OCI-LY3 (cell line): Measurements from ENCODE around the gene GNA12.

Experiments
- H2AFZ ChIP-seq: fragments of 200-600, 300-600 bp; shearing (Covaris generic); 2 replicates; pipeline ENCODE4 v1.6.0; 2014; ENCODE audit warnings: antibody characterized with exemption, low read depth, low read length
- H3K27ac ChIP-seq: fragments of 200-600, 300-600 bp; sonication (generic); 2 replicates; pipeline ENCODE4 v1.5.1; 2014; ENCODE audit warnings: mild to moderate bottlenecking, low read length, moderate library complexity, mixed read lengths
- H3K27me3 ChIP-seq: fragments of 200-600, 300-600 bp; sonication (generic); 2 replicates; pipeline ENCODE4 v1.6.1; 2014; ENCODE audit warnings: low read depth, low read length, mixed read lengths
- H3K36me3 ChIP-seq: fragments of 200-600, 300-600 bp; sonication (generic); replicated peaks from 2 replicates; pipeline ENCODE3; 2014; ENCODE audit warnings: low read depth, low read length, mixed read lengths
- H3K4me1 ChIP-seq: fragments of 300-600, 200-600 bp; sonication (generic); 2 replicates; pipeline ENCODE4 v1.6.1; 2014; ENCODE audit warnings: low read length, mixed read lengths
- H3K4me2 ChIP-seq: fragments of 200-600, 300-600 bp; sonication (generic); 2 replicates; pipeline ENCODE4 v1.6.1; 2014; ENCODE audit warnings: low read length, mixed read lengths
- H3K4me3 ChIP-seq: fragments of 300-600, 200-600 bp; sonication (generic); 2 replicates; pipeline ENCODE4 v1.5.1; 2014; ENCODE audit warnings: antibody characterized with exemption, mild to moderate bottlenecking, low read length, moderate library complexity
- H3K79me2 ChIP-seq: fragments of 300-600, 200-600 bp; shearing (Covaris generic); 2 replicates; pipeline ENCODE4 v1.6.1; 2014; ENCODE audit warnings: mild to moderate bottlenecking, low read length, mixed read lengths
- H3K9ac ChIP-seq: fragments of 300-600, 200-600 bp; shearing (Covaris generic); 2 replicates; pipeline ENCODE4 v1.6.0; 2014; ENCODE audit warnings: mild to moderate bottlenecking, low read length, moderate library complexity
- H3K9me3 ChIP-seq: fragments of 200-600, 300-600 bp; shearing (Covaris generic); 2 replicates; pipeline ENCODE4 v1.6.1; 2014; ENCODE audit warnings: low read length, mixed read lengths; ENCODE audit not compliant: insufficient read depth
- H4K20me1 ChIP-seq: fragments of 200-600, 300-600 bp; sonication (generic); 2 replicates; pipeline ENCODE4 v1.6.1; 2016; ENCODE audit warnings: low read length, mixed read lengths; ENCODE audit not compliant: insufficient read depth
- CTCF ChIP-seq: fragments of 200-600, 300-600 bp; sonication (generic); IDR thresholded peaks from 2 replicates; pipeline ENCODE4 v1.5.1; 2014; ENCODE audit warnings: antibody characterized with exemption, low read length, low read depth
- EZH2phosphoT487 ChIP-seq: fragments of 200-600 bp; shearing (Covaris generic); IDR thresholded peaks from 2 replicates; pipeline ENCODE4 v1.6.1; 2018; ENCODE audit warnings: antibody characterized with exemption, mixed run types, low read depth

Gene GNA12

GRCh38 chr7:2882111-2882510, 38.0 kb upstream of the GNA12 start:
- no peaks in the 10 kb centered on the region for H3K79me2 ChIP-seq
- H2AFZ ChIP-seq = no peak overlapping the region
- H3K4me3 ChIP-seq = no peak overlapping the region
- no peaks in the 10 kb centered on the region for H3K4me1 ChIP-seq
- TF ChIP-seq EZH2phosphoT487 (no peak), CTCF (no peak)
- H3K4me2 ChIP-seq = no peak overlapping the region
- H3K36me3 ChIP-seq = no peaks in the 10 kb centered on the region
- no peak overlapping the region for H3K27ac ChIP-seq
- H3K9me3 ChIP-seq = no peaks in the 10 kb centered on the region
- no peaks in the 10 kb centered on the region for H3K27me3 ChIP-seq
- no peak overlapping the region for H3K9ac ChIP-seq
- H4K20me1 ChIP-seq = no peaks in the 10 kb centered on the region

- Histone ChIP-seq H3K4me3 (no peak overlapping the region), H3K79me2 (no peaks in the 10 kb centered on the region), H3K36me3 (no peaks in the 10 kb centered on the region), H3K27ac (no peak overlapping the region), H3K4me1 (no peaks in the 10 kb centered on the region), H3K27me3 (no peaks in the 10 kb centered on the region), H3K9me3 (no peaks in the 10 kb centered on the region), H3K4me2 (no peak overlapping the region), H4K20me1 (no peaks in the 10 kb centered on the region), H3K9ac (no peak overlapping the region), H2AFZ (no peak overlapping the region)
- TF ChIP-seq EZH2phosphoT487 (no peak), CTCF (no peak)
Observed at GRCh38 chr7:2880874-2881533, 36.9 kb upstream of the GNA12 start.

- H4K20me1 ChIP-seq = no peaks in the 10 kb centered on the region
- H3K9me3 ChIP-seq = no peaks in the 10 kb centered on the region
- no peak overlapping the region for H3K27ac ChIP-seq
- no peaks in the 10 kb centered on the region for H3K4me1 ChIP-seq
- H3K9ac ChIP-seq = no peak overlapping the region
- no peaks in the 10 kb centered on the region for H3K79me2 ChIP-seq
- no peaks in the 10 kb centered on the region for H3K27me3 ChIP-seq
- no peaks in the 10 kb centered on the region for H3K36me3 ChIP-seq
- H2AFZ ChIP-seq = no peak overlapping the region
- H3K4me2 ChIP-seq = no peak overlapping the region
- H3K4me3 ChIP-seq = no peak overlapping the region
- TF ChIP-seq CTCF (no peak), EZH2phosphoT487 (no peak)
Observed at GRCh38 chr7:2880051-2880450, 35.9 kb upstream of the GNA12 start.

- Histone ChIP-seq H3K4me1 (no peaks in the 10 kb centered on the region), H2AFZ (no peak overlapping the region), H3K4me2 (no peak overlapping the region), H3K9ac (no peak overlapping the region), H3K27ac (no peak overlapping the region), H4K20me1 (no peaks in the 10 kb centered on the region), H3K27me3 (no peaks in the 10 kb centered on the region), H3K4me3 (no peak overlapping the region), H3K36me3 (no peaks in the 10 kb centered on the region), H3K79me2 (no peaks in the 10 kb centered on the region), H3K9me3 (no peaks in the 10 kb centered on the region)
- TF ChIP-seq CTCF (no peak), EZH2phosphoT487 (no peak)
Observed at GRCh38 chr7:2879354-2879753, 35.2 kb upstream of the GNA12 start.
